ENCODE data around the gene B3GNT2. TPM values are rescaled to one million over a fixed set of nuclear protein-coding genes. Genes with fewer than 3 reads are reported as not detected.

Gene B3GNT2
- total and polyA plus RNA-seq, 4 donors: 10.5 to 33.3 (median 22.0) TPM

- no peaks in the 10 kb centered on the region for H3K27me3 ChIP-seq (ENCODE audit: control insufficient read depth, insufficient read depth, low read length)
- H3K4me3 ChIP-seq (ENCODE audit: low read depth, low read length): no peak overlapping the region
- 100% methylated on average over 1 of the region's 6 CpGs for WGBS (ENCODE audit: insufficient coverage)
- no peaks in the 10 kb centered on the region for H3K9me3 ChIP-seq (ENCODE audit: control insufficient read depth, insufficient read depth, low read length)
- no peak overlapping the region for H3K27ac ChIP-seq (ENCODE audit: low read depth, low read length)
- H3K36me3 ChIP-seq (ENCODE audit: control insufficient read depth, insufficient read depth, low read length): no peaks in the 10 kb centered on the region
- DNase-seq (ENCODE audit: low read depth in 4 of 6, low spot score in 6 of 6): no peak
- H3K4me1 ChIP-seq (ENCODE audit: control insufficient read depth, insufficient read depth, low read length): no peaks in the 10 kb centered on the region
These were observed 48.1 kb downstream of the B3GNT2 start for GRCh38 chr2:62243983-62244382.

GRCh38 chr2:62248226-62248625, 52.3 kb downstream of the B3GNT2 start:
- 100% methylated on average over 2 of the region's 3 CpGs for WGBS (ENCODE audit: insufficient coverage)
- Histone ChIP-seq H3K27me3 (ENCODE audit: control insufficient read depth, insufficient read depth, low read length) (no peaks in the 10 kb centered on the region), H3K9me3 (ENCODE audit: control insufficient read depth, insufficient read depth, low read length) (no peaks in the 10 kb centered on the region), H3K4me3 (ENCODE audit: low read depth, low read length) (no peak overlapping the region), H3K27ac (ENCODE audit: low read depth, low read length) (no peak overlapping the region), H3K36me3 (ENCODE audit: control insufficient read depth, insufficient read depth, low read length) (no peaks in the 10 kb centered on the region), H3K4me1 (ENCODE audit: control insufficient read depth, insufficient read depth, low read length) (no peaks in the 10 kb centered on the region)
- DNase-seq (ENCODE audit: low read depth in 4 of 6, low spot score in 6 of 6): no peak

GRCh38 chr2:62250239-62250638, 54.3 kb downstream of the B3GNT2 start:
- Histone ChIP-seq H3K27me3 (ENCODE audit: control insufficient read depth, insufficient read depth, low read length) (no peaks in the 10 kb centered on the region), H3K9me3 (ENCODE audit: control insufficient read depth, insufficient read depth, low read length) (no peaks in the 10 kb centered on the region), H3K27ac (ENCODE audit: low read depth, low read length) (no peak overlapping the region), H3K4me1 (ENCODE audit: control insufficient read depth, insufficient read depth, low read length) (no peaks in the 10 kb centered on the region), H3K36me3 (ENCODE audit: control insufficient read depth, insufficient read depth, low read length) (no peaks in the 10 kb centered on the region), H3K4me3 (ENCODE audit: low read depth, low read length) (no peak overlapping the region)
- WGBS (ENCODE audit: insufficient coverage): no CpG with 5 or more reads among the region's 4 CpGs
- DNase-seq (ENCODE audit: low read depth in 4 of 6, low spot score in 6 of 6): no peak

DNA sequence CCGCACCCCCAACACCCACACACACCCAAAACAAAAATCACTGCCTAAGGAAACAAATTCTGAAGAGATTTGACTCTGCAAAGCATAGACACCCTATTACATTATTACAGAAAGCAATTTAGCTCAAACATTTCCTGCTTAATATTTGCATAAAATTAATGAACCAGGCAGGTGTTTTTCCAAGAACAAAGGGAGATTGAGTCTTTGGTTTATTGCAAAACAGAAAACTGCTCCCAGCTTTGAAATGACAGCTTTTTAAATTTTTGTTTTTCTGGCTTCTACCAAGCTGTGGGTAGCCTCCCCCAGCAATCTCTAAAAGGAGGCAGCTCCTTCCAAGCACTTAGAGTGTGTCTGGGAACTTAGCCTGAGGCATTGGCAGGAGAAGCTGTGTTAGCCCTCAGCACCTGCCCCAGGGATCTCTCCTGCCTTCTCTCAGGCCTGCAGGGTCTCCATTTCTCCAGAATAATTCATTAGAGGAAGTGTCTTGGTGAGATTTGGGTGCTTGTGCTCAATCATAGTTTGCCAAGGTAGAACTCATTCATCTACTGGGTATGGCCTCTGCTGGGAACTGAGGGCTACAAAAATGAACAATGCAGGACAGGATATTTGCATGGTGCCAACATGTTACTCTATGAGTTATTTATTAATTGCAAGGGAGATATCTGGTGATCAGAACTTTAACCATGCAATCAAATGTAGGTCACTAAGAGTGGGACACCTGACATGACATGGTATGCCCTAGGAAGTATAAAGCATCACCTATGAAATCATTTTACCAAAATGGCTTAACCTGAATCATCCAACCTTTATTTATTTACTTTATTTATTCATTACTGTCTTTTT, 58.7 kb downstream of the B3GNT2 start:
- Histone ChIP-seq H3K9me3 (ENCODE audit: control insufficient read depth, insufficient read depth, low read length) (no peaks in the 10 kb centered on the region), H3K4me1 (ENCODE audit: control insufficient read depth, insufficient read depth, low read length) (no peaks in the 10 kb centered on the region), H3K4me3 (ENCODE audit: low read depth, low read length) (no peak overlapping the region), H3K27me3 (ENCODE audit: control insufficient read depth, insufficient read depth, low read length) (no peaks in the 10 kb centered on the region), H3K36me3 (ENCODE audit: control insufficient read depth, insufficient read depth, low read length) (no peaks in the 10 kb centered on the region), H3K27ac (ENCODE audit: low read depth, low read length) (no peak overlapping the region)
- 100% methylated on average over 1 of the region's 1 CpG for WGBS (ENCODE audit: insufficient coverage)
- peak in 2 of 6 donors; percentile 25 to 27 for DNase-seq (ENCODE audit: low read depth in 4 of 6, low spot score in 6 of 6)

GRCh38 chr2:62257466-62257865, 61.6 kb downstream of the B3GNT2 start:
- Histone ChIP-seq H3K9me3 (ENCODE audit: control insufficient read depth, insufficient read depth, low read length) (no peaks in the 10 kb centered on the region), H3K36me3 (ENCODE audit: control insufficient read depth, insufficient read depth, low read length) (no peaks in the 10 kb centered on the region), H3K4me3 (ENCODE audit: low read depth, low read length) (no peak overlapping the region), H3K27me3 (ENCODE audit: control insufficient read depth, insufficient read depth, low read length) (no peaks in the 10 kb centered on the region), H3K27ac (ENCODE audit: low read depth, low read length) (no peak overlapping the region), H3K4me1 (ENCODE audit: control insufficient read depth, insufficient read depth, low read length) (no peaks in the 10 kb centered on the region)
- no peak for DNase-seq (ENCODE audit: low read depth in 4 of 6, low spot score in 6 of 6)
- 68% methylated on average over 3 of the region's 4 CpGs for WGBS (ENCODE audit: insufficient coverage)

- H3K4me1 ChIP-seq (ENCODE audit: control insufficient read depth, insufficient read depth, low read length): no peaks in the 10 kb centered on the region
- no CpG with 5 or more reads among the region's 6 CpGs for WGBS (ENCODE audit: insufficient coverage)
- no peak overlapping the region for H3K27ac ChIP-seq (ENCODE audit: low read depth, low read length)
- DNase-seq (ENCODE audit: low read depth in 4 of 6, low spot score in 6 of 6): peak in 1 of 6 donors; percentile 40
- no peak overlapping the region for H3K4me3 ChIP-seq (ENCODE audit: low read depth, low read length)
- no peaks in the 10 kb centered on the region for H3K27me3 ChIP-seq (ENCODE audit: control insufficient read depth, insufficient read depth, low read length)
- H3K9me3 ChIP-seq (ENCODE audit: control insufficient read depth, insufficient read depth, low read length): no peaks in the 10 kb centered on the region
- H3K36me3 ChIP-seq (ENCODE audit: control insufficient read depth, insufficient read depth, low read length): no peaks in the 10 kb centered on the region
These were observed 67.3 kb downstream of the B3GNT2 start for GRCh38 chr2:62263076-62263715.

DNA sequence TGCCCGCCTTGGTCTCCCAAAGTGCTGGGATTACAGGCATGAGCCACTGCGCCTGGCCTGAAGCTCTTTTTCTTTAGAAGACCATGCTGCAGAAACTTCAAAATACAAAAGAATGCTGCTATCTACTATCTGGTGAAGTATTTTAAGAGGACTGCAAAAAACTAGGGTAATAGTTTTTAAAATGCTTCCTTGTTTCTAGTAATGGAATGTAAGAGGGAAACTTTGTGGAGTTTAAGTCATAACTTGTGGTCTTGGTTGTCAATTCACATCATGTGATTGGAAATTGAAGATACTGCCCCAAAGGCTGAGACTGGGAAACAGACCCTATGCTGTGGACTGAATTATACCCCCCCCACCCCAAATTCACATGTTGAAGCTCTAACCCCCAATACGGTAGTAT, 68.3 kb downstream of the B3GNT2 start:
- DNase-seq (ENCODE audit: low read depth in 4 of 6, low spot score in 6 of 6): no peak
- H3K36me3 ChIP-seq (ENCODE audit: control insufficient read depth, insufficient read depth, low read length): no peaks in the 10 kb centered on the region
- no peak overlapping the region for H3K4me3 ChIP-seq (ENCODE audit: low read depth, low read length)
- no CpG with 5 or more reads among the region's 3 CpGs for WGBS (ENCODE audit: insufficient coverage)
- H3K9me3 ChIP-seq (ENCODE audit: control insufficient read depth, insufficient read depth, low read length): no peaks in the 10 kb centered on the region
- H3K4me1 ChIP-seq (ENCODE audit: control insufficient read depth, insufficient read depth, low read length): no peaks in the 10 kb centered on the region
- H3K27ac ChIP-seq (ENCODE audit: low read depth, low read length): no peak overlapping the region
- no peaks in the 10 kb centered on the region for H3K27me3 ChIP-seq (ENCODE audit: control insufficient read depth, insufficient read depth, low read length)

DNA sequence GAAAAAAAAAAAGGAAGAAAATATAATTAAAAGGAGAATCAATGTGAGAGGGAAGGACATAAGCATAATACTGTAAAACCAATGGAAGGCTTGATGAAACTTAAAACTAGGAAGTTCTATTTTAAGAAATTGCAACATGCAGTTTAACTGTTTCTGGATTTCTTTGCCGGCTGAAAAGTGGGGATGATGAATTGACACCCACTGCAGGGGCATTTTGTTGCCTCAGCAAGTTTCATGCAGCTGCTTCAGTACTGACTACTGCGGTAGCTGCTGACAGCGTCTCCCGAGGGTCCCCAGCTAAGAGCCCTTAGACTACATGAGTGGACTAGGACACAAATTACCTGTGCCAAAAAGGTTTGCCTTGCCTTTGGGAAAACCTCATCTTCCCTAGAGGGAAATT, 69.2 kb downstream of the B3GNT2 start:
- WGBS (ENCODE audit: insufficient coverage): 70% methylated on average over 4 of the region's 4 CpGs
- Histone ChIP-seq H3K36me3 (ENCODE audit: control insufficient read depth, insufficient read depth, low read length) (no peaks in the 10 kb centered on the region), H3K27me3 (ENCODE audit: control insufficient read depth, insufficient read depth, low read length) (no peaks in the 10 kb centered on the region), H3K9me3 (ENCODE audit: control insufficient read depth, insufficient read depth, low read length) (no peaks in the 10 kb centered on the region), H3K4me3 (ENCODE audit: low read depth, low read length) (no peak overlapping the region), H3K4me1 (ENCODE audit: control insufficient read depth, insufficient read depth, low read length) (no peaks in the 10 kb centered on the region), H3K27ac (ENCODE audit: low read depth, low read length) (no peak overlapping the region)
- peak in 1 of 6 donors; percentile 9 for DNase-seq (ENCODE audit: low read depth in 4 of 6, low spot score in 6 of 6)

DNA sequence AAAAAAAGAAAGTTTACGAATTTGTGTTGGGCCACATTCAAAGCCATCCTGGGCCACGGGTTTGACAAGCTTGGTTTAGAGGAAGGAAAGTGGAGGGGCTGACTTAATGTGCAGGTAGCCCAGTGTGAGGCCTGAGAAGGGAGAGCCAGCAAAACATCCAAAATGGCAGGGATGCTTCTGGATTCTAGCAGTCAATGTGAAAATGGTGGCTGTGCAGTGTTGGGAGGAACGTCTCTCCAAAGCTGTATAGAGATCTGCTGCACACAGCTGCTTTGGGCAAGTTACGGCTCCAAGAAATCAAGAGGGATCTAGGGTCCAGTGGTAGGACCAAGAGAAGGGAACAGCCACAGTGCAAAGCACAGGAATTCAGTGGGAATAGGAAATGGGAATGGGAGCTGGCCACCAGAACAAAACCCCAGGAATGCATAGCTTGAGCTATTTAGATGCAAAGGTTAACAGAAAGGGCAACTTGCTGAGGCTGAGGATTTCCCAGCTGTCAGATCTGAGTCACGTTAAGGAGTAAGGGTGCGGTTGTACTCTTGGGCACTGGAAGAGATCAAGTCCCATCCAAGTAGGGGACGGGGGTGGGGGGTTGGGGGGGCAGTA, 70.6 kb downstream of the B3GNT2 start:
- no peak for DNase-seq (ENCODE audit: low read depth in 4 of 6, low spot score in 6 of 6)
- Histone ChIP-seq H3K36me3 (ENCODE audit: control insufficient read depth, insufficient read depth, low read length) (no peaks in the 10 kb centered on the region), H3K4me1 (ENCODE audit: control insufficient read depth, insufficient read depth, low read length) (no peaks in the 10 kb centered on the region), H3K9me3 (ENCODE audit: control insufficient read depth, insufficient read depth, low read length) (no peaks in the 10 kb centered on the region), H3K27ac (ENCODE audit: low read depth, low read length) (no peak overlapping the region), H3K4me3 (ENCODE audit: low read depth, low read length) (no peak overlapping the region), H3K27me3 (ENCODE audit: control insufficient read depth, insufficient read depth, low read length) (no peaks in the 10 kb centered on the region)
- 91% methylated on average over 4 of the region's 7 CpGs for WGBS (ENCODE audit: insufficient coverage)
